ENCODE measurements around the gene NOBOX.
"Not testable (repeated sequence)": the region's sequence is repeated elsewhere in the genome, so short reads cannot be mapped to it uniquely, and the experiment has no call there.

GRCh38 chr7:144367250-144367649 lies 36.2 kb downstream of the NOBOX start:
- TF ChIP-seq CTCF, EP300 (IDR thresholded peaks at IDR 0.05): not testable (repeated sequence)

All from suprapubic skin (tissue), 3 donors.